HS-5 (cell line): ENCODE measurements around the gene ANKRD31.

Source experiments
- DNase-seq: peaks from one replicate; pipeline ENCODE4 v3.0.0-alpha.2; 2012; ENCODE audit warnings: low read depth

Gene ANKRD31

DNA sequence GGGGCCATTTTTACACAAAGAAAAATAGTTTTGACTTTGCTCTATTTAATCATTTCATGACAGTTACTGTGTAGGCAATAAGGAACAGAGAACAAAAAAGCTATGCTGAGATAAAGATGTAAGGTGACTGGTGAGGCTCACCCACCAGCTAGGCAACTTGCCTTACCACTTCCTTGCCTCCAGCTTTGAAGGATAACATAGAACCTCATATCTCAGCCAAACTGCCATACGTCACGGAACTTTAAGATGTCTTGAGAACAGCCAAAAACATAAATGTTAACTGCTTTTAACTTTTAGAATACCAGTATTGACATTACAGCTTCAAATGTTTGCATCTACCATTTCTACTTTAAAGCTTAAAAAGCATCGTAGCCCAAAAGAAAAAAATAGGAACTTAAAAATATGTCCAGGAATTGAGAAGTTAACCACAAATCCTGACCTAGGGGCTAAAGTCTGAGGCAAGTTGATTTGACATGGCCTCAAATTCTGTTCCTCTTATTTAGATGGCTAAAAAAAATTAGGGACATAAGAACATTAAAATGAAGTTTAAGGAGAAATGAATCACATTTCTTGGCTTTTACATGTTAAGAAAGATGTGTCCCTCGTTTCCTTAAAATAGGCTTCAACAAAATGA, 176.6 kb downstream of the ANKRD31 start:
- DNase-seq: no peak

- no peak for DNase-seq
These were observed 177.6 kb downstream of the ANKRD31 start for GRCh38 chr5:75058986-75059535.

DNA sequence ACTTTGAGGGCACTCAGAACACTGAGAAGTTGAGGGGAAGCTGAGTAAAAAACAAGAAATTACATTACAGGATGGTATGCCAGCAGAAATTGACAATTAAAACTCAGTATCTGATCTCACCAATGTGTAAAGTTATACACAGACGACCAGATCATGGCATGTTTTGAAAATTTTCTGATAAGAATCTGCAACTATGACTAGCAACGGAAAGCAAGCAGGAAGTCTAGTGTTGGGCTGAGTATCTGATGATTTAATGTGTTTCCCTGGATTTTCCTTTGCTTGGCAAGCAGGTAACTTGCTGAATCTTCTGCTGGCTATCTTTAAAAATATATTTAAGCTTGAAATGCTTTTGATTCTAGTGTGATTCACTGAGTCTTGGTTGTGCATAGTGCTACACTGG, 179.1 kb downstream of the ANKRD31 start:
- DNase-seq: no peak

- no peak for DNase-seq
These were observed 180.9 kb downstream of the ANKRD31 start for GRCh38 chr5:75055727-75056144.

GRCh38 chr5:75054134-75054930, 182.3 kb downstream of the ANKRD31 start:
- DNase-seq: no peak

DNA sequence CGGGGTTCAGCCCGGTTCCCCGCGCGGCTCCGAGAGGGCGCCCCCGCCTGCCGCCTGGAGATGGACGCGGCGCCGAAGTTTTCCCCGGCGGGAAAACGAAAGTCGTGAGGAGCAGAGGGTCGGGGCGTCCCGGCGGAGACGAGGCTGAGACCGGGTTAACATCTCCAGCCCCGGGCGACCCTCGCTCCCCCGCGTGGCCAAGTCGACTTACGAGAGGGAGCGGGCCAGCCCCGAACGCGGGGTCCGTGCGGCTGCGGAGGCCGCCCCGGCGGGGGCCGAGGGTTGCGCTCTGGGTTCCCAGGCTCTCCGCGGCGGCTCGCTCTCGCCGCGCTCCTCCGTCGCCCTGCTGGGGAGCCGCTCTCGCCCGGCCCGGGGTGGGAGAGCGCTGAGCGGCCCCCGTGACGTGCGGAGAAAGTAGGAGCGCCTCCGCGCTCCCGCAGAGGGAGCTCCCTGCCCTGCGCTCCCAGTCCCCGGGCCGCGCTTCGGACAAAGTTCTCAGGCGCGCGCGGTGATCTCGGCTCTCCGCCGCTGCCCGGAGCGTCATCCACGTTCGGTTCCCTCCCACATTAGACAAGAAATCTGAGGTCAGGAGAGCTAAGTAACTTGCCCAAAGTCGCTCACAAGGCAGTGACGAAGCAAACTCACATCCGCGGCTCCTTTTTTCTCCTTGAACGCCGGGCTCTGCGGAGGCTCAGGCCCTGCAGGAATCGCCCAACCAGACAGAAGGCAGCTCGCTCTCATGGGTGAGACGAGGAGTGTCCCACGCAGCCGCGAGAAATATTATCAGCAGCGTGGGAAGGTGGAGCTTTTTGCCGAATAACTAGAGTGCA, 183.2 kb downstream of the ANKRD31 start:
- no peak for DNase-seq

DNA sequence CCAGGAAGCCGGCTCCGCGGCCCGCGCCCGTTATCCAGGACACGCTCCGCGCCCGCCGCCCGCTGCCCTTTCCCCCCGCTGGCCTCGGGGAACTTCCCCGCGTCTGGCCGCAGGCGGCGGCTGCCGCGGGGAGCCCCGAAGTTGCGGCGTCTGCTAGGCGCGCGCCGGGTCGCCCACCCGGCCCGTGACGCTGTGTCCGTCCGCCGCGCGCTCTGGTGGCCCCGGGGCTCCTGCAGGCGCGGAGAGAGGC, 183.7 kb downstream of the ANKRD31 start:
- DNase-seq: no peak

DNA sequence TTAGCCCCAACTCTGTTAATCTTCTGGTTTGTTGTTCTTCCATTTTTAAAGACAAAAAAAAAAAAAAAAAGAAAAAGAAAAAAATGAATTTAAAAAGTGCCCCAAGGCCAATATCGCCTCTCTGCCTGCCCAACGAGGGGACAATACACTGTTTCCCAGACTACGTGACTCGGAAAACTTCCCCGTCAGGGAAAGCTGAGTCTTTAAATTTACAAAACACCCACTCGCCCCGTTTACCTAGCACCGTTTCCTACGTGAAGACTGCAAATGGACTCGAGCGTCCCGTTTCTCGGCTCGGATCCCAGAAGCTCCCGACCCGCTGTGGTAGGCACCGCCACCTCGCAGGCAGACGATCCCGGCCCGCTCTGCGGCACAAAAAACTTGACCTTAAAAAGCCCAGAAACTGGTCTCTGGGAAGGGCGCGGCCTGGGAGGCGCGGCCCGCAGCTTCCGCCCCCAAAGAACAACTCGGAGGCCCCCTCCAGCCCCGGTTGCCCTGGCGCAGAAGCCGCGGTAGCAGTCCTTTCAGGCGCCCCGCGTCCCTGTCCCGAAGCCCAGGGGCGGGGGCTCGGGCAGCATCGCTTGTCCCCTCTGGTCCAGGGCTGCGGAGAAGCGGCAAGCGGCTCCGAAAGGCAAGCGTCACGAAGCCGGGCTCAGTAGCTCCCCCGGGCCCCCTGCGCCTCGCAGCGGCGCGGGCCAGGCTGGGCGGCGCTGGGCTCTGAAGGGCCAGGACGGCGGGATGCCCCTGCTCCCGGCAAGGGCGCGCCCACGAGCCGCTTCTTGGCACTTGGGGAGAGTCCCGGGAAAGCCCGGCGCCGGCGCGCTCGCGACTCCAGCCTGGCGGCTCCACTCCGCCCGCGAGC, 184.3 kb downstream of the ANKRD31 start, which contains the start of gene GCNT4:
GCNT4 (minus strand) TSS at position 367 of the 862 bp plus-strand sequence. CDS start 22,521 bp downstream, outside the sequence.
- no peak for DNase-seq

DNA sequence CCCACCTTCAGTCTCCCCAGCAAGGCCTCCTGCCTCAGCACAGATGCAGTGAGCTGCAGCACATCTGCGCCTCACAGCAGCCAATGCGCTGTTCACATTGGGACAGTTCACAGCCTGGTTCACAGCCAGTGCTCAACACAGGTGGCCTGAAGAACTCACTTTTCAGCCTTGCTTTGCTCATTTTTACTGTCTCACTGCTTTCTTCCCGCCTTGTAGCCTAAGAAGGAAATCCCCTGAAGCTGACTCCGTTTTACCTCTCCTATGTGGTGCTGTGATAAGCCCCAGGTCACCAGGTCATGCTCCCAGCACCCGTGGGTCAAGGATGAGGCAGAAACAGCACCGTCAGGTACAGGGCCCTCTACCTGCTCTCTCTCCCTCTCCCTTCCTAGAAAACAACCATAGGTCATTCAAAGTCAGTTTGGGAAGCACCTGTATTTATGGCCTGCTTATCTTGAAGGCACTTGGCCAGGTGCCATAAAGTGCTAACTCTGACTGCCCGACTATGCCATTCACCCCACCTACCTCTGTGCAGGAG, 185.4 kb downstream of the ANKRD31 start:
- no peak for DNase-seq

DNA sequence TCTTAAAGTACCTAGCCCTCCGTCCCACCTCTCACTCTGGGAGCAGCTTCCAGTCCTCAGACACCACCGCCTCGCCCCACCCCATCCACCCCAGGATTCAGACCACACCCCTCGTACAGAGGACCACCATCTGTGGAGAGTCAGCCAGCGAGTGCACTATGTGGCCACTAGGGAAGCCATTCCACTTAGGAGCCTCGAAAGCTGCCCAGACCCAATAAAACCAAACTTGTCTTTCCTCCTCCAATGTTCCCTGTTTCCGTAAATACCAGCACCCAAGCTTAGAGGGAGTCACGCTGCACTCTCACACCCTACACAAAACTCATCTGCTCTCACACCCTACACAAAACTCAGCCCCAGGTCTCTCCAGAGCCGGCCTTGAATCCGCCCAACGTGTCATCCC, 186.3 kb downstream of the ANKRD31 start:
- DNase-seq: no peak

DNA sequence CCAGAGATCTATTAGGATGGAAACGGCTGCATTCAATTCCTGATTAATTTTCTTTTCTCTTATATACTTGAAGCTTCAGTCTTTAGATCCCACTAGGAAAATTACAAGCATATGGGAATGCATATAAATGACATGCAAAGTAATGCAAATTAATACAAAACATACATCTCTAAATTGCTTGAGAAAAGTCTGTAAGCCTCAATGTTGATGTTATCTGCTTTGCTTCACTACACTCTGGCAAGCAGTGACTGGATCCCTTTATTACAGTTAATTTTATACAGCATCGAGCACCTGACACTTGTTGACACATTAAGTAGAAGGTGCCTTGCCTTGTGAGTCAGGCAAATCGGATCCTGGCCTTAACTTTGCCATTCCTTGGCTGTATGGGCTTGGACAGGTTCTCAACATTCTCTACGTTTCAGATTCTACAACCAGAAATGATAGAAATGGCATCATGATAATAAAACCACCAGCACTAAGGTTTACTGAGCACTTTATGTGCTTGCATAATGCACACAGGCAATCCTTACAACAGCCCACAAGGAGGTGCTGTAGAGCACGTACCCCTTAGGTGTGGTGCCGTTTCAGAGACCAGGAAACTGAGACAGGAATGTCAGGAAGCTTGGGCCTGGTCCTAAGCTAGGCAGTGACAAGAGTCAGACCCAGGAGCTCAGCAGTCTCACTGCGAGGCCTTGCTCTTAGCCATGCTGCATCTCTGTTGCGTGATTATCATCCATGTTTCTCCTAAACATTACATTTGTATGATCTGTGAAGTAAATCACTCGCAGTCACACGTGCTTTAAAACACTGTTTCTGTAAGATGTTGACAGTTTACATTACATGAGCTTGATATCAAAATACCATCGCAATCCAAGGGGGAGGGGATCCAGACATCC, 187.0 kb downstream of the ANKRD31 start:
- no peak for DNase-seq

GRCh38 chr5:75048457-75048953, 188.2 kb downstream of the ANKRD31 start:
- DNase-seq: no peak

DNA sequence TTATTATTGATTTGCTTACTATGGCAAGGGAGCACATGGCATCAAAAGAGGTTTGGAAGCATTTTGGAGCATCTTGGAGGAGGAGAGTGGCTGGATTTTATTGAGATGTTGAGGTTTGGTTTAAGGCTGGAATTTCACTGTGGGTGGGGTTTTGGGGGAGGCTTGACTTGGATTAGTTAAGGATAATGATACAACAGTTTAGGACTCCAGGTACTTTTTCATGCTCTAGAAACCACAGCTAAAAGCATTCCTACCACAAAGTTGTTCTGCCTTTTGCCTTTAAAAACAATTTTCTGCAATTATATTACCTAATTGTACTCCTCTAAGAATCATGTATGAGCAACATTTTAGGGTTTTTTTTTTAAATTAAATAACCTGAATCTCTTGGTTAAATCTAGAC, 189.3 kb downstream of the ANKRD31 start:
- no peak for DNase-seq

- no peak for DNase-seq
These were observed 190.1 kb downstream of the ANKRD31 start for GRCh38 chr5:75046366-75047142.

GRCh38 chr5:75045071-75045470, 191.6 kb downstream of the ANKRD31 start:
- no peak for DNase-seq

DNA sequence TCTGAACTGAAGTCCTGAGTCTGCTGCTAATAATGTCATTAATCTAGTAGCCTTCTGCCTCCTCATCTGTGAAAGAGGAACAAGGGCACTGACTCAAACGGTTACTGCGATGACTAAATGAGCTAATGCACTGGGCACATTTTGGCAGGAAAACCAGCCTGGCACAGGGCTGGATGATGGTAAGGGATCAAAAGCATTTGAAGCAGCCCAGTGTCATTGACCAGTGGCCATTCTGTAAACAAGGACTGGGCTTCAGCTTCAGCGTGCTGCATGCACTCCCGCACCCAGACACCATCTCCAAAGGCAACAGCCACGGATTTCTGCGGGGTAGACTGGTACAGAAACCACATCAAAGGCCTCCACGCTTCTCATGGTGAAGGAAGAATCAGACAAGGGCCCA, 192.3 kb downstream of the ANKRD31 start:
- no peak for DNase-seq

- DNase-seq: no peak
These were observed 192.9 kb downstream of the ANKRD31 start for GRCh38 chr5:75043633-75044264.

DNA sequence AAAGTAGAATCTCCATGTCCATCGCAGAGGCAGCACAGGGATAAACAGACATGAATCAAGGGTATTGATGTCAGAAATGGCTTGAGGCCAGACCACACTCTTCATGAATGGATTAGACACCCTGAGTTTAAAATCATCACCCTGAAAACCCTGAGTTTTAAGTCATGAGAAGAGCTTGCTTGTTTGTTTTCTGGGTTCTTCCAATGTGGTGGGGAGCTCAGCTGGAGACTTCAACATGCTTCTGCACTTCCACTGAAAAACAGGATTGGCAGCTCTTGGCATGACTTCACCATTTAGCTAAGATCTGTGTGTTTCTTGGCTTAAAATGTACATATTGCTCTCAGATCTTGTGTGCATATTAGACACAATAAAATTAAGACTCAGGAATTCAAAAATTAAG, 194.2 kb downstream of the ANKRD31 start:
- no peak for DNase-seq

GRCh38 chr5:75040973-75041372, 195.7 kb downstream of the ANKRD31 start:
- no peak for DNase-seq
